Chondrocyte (in vitro differentiated cells): ENCODE data around the gene SYT10. TPM values are rescaled to one million over a fixed set of nuclear protein-coding genes. Genes with fewer than 3 reads are reported as not detected.
"Not testable (repeated sequence)": the region's sequence is repeated elsewhere in the genome, so short reads cannot be mapped to it uniquely, and the experiment has no call there.

Source experiments
- DNase-seq: peaks from one replicate; pipeline ENCODE4 v3.0.0; 2021; ENCODE audit warnings: mixed read lengths, low spot score
- H3K27ac Mint-ChIP-seq: one replicate; pipeline ENCODE4 v1.8.0; 2021; ENCODE audit warnings: mild to moderate bottlenecking, moderate library complexity, mixed read lengths; ENCODE audit not compliant: unreplicated experiment
- H3K27me3 Mint-ChIP-seq: 2 replicates; pipeline ENCODE4 v1.8.0; 2021; ENCODE audit warnings: low read depth, mixed read lengths
- H3K36me3 Mint-ChIP-seq: 2 replicates; pipeline ENCODE4 v1.8.0; 2021; ENCODE audit warnings: low read depth, mixed read lengths
- H3K4me1 Mint-ChIP-seq: 2 replicates; pipeline ENCODE4 v1.8.0; 2021; ENCODE audit warnings: low read depth, mild to moderate bottlenecking, mixed read lengths
- H3K4me3 Mint-ChIP-seq: one replicate; pipeline ENCODE4 v1.8.0; 2021; ENCODE audit warnings: mild to moderate bottlenecking, moderate library complexity, mixed read lengths; ENCODE audit not compliant: unreplicated experiment
- H3K9me3 Mint-ChIP-seq: 2 replicates; pipeline ENCODE4 v1.8.0; 2021; ENCODE audit warnings: low read depth, mixed read lengths
- CTCF ChIP-seq: fragments of 200-600 bp; sonication (generic); IDR thresholded peaks from 2 replicates; pipeline ENCODE4 v1.5.0; 2021; ENCODE audit warnings: antibody characterized with exemption, mild to moderate bottlenecking, moderate library complexity
- total RNA-seq: library from RNA; stranded (reverse); gene quantifications from 3 replicates; pipeline ENCODE4 v1.2.1, GENCODE V29; 2021

Gene SYT10
- total RNA-seq, 1 donor from 2014 or later: not detected

DNA sequence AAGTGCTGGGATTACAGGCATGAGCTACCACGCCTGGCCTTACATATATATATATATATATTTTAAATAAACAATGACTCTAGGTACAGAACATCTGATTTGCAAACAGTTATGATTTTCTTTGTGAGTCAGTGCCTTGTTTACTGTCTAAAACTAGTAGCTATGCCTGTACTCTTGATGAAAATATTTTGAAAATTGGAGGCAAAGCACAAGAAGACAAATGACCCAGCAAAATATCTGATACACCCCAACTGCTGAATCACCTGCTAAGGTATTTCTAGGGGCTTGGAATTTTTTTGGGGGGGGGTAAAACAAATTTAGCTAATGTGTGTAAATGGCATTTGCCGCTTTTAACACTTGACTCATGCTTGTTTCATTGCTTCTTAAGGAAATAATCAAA, 69.3 kb downstream of the SYT10 start:
- DNase-seq: no peak
- H3K4me3 Mint-ChIP-seq: no peak overlapping the region
- no peak for TF ChIP-seq CTCF
- H3K27me3 Mint-ChIP-seq: no peaks in the 10 kb centered on the region
- H3K9me3 Mint-ChIP-seq: peaks cover 2% of the 10 kb centered on the region
- H3K36me3 Mint-ChIP-seq: no peaks in the 10 kb centered on the region
- no peaks in the 10 kb centered on the region for H3K4me1 Mint-ChIP-seq
- no peak overlapping the region for H3K27ac Mint-ChIP-seq

DNA sequence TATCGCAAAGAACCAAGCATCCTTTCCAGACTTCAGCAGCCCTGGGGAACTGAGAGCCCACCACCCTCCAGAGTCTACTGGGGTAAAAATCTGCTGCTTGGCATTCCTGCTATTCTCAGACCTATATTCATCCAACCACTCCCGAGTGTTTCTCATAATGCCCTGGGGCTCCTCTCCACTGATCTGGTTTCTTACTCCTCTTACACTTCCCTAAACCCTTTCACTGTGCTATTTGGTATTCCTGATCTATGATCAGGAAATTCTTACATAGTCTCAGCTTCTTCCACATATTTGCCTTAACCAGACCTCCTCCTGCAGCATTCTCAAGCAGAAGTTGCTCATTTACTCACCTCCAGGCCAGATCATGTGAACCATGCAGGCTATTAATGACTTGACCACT, 82.4 kb downstream of the SYT10 start:
- DNase-seq: no peak
- H3K27me3 Mint-ChIP-seq: no peaks in the 10 kb centered on the region
- no peak overlapping the region for H3K4me3 Mint-ChIP-seq
- H3K9me3 Mint-ChIP-seq: no peaks in the 10 kb centered on the region
- TF ChIP-seq CTCF: no peak
- H3K4me1 Mint-ChIP-seq: no peaks in the 10 kb centered on the region
- no peak overlapping the region for H3K27ac Mint-ChIP-seq
- H3K36me3 Mint-ChIP-seq: no peaks in the 10 kb centered on the region

- H3K9me3 Mint-ChIP-seq: peaks cover 14% of the 10 kb centered on the region
- DNase-seq: no peak
- no peaks in the 10 kb centered on the region for H3K27me3 Mint-ChIP-seq
- no peak overlapping the region for H3K4me3 Mint-ChIP-seq
- H3K4me1 Mint-ChIP-seq: no peaks in the 10 kb centered on the region
- TF ChIP-seq CTCF: no peak
- H3K36me3 Mint-ChIP-seq: no peaks in the 10 kb centered on the region
- H3K27ac Mint-ChIP-seq: no peak overlapping the region
These were observed 89.8 kb downstream of the SYT10 start for GRCh38 chr12:33349791-33350190.

- H3K4me1 Mint-ChIP-seq, H3K27ac Mint-ChIP-seq, H3K27me3 Mint-ChIP-seq, DNase-seq, H3K4me3 Mint-ChIP-seq, H3K36me3 Mint-ChIP-seq, H3K9me3 Mint-ChIP-seq: not testable (repeated sequence)
These were observed 107.6 kb downstream of the SYT10 start for GRCh38 chr12:33331961-33332398.

DNA sequence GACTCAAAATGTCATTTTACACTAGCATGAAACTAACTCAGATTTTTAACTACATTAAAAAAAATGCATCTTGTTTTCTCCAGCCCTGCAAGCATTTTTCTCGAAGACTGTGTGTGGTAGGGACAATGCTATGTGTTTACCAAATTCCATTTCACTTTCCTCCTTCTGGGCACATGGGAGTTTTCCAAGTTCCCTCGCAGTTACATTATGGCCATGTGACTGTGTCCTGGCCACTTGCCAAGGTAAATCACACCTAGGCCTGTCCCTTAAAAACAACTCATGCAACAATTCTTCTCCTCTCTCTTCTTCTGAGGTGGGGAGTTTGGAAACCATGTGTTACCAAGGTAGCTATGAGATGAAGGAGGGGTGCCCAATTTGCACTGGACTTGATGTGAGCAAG, 108.7 kb downstream of the SYT10 start:
- Mint-ChIP-seq H3K36me3 (no peaks in the 10 kb centered on the region), H3K9me3 (no peaks in the 10 kb centered on the region), H3K4me3 (no peak overlapping the region), H3K27me3 (peaks cover 4% of the 10 kb centered on the region), H3K4me1 (no peaks in the 10 kb centered on the region), H3K27ac (no peak overlapping the region)
- no peak for TF ChIP-seq CTCF
- no peak for DNase-seq
